ENCODE data around the gene HOXB4. TPM values are rescaled to one million over a fixed set of nuclear protein-coding genes. Genes with fewer than 3 reads are reported as not detected.

The HOXB4 gene
- total and polyA plus RNA-seq, 10 of the 15 experiments (the other 5 are each of a cell fraction or from before 2014, with no cell fraction given): 0.35 to 5.8 (median 3.0) TPM

GRCh38 chr17:48570325-48571023 lies 7.7 kb downstream of the HOXB4 start (continued):
- TF ChIP-seq, protein P1, sequence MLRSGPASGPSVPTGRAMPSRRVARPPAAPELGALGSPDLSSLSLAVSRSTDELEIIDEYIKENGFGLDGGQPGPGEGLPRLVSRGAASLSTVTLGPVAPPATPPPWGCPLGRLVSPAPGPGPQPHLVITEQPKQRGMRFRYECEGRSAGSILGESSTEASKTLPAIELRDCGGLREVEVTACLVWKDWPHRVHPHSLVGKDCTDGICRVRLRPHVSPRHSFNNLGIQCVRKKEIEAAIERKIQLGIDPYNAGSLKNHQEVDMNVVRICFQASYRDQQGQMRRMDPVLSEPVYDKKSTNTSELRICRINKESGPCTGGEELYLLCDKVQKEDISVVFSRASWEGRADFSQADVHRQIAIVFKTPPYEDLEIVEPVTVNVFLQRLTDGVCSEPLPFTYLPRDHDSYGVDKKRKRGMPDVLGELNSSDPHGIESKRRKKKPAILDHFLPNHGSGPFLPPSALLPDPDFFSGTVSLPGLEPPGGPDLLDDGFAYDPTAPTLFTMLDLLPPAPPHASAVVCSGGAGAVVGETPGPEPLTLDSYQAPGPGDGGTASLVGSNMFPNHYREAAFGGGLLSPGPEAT (IDR thresholded peaks at IDR 0.05; ENCODE audit: low read depth): no peak
- no peak for TF ChIP-seq ASH2L (IDR thresholded peaks at IDR 0.05; ENCODE audit: borderline replicate concordance, low read depth)
- no peak for TF ChIP-seq PBX3 (IDR thresholded peaks at IDR 0.05; ENCODE audit: insufficient replicate concordance, low read depth, low read length)
- TF ChIP-seq FOS (IDR thresholded peaks at IDR 0.05; ENCODE audit: borderline replicate concordance, extremely low read depth, insufficient read length): no peak
- no peak for TF ChIP-seq KAT2A (conservative IDR thresholded peaks at IDR 0.05; ENCODE audit: control insufficient read depth, low read depth, low read length)

- Histone ChIP-seq H3K27me3 (replicated peaks in 1 of 2; ENCODE audit: control insufficient read depth in 2 of 2, insufficient read depth in 2 of 2, low read length in 1 of 2) (no peaks in the 10 kb centered on the region), H3K79me2 (ENCODE audit: control insufficient read depth, insufficient read depth, low read length) (no peaks in the 10 kb centered on the region), H3K9me3 (replicated peaks; ENCODE audit: control insufficient read depth, insufficient read depth, low read length) (no peaks in the 10 kb centered on the region), H3K4me2 (ENCODE audit: control insufficient read depth, insufficient read depth) (no peak overlapping the region), H3K27ac (ENCODE audit: control insufficient read depth, insufficient read depth) (no peak overlapping the region), H3K4me3 (no peak overlapping the region), H3K36me3 (ENCODE audit: control insufficient read depth in 2 of 2, insufficient read depth in 2 of 2, low read length in 1 of 2) (no peaks in the 10 kb centered on the region; a peak in 1 of 4 replicates), H3K9ac (ENCODE audit: control insufficient read depth, insufficient read depth, low read length) (no peak overlapping the region), H4K20me1 (ENCODE audit: control insufficient read depth, insufficient read depth) (no peaks in the 10 kb centered on the region), H2AFZ (ENCODE audit: control insufficient read depth, low read depth, low read length) (no peak overlapping the region), H3K4me1 (ENCODE audit: control insufficient read depth, insufficient read depth, low read length) (no peaks in the 10 kb centered on the region)
- RAD21 ChIA-PET (ENCODE audit: unreplicated experiment): no interaction called here
- ATAC-seq: no peak
- no TSS peak for BruUV-seq (replicated peaks)
- CTCF ChIA-PET: interaction anchor here (0.6 to 1.5 kb wide), 4 partner anchors 47 to 475 kb away, joined by 3 read pairs; no protein-coding TSS in a partner anchor
- intact Hi-C loops (cut with micrococcal nuclease; ENCODE audit: unreplicated experiment): no loop called here
- in situ Hi-C loops (cut with MboI): no loop called here
- WGBS (ENCODE audit: insufficient coverage, insufficient replicate concordance, low lambda C conversion rate, missing lambda C conversion rate): 72% methylated on average over 6 of the region's 6 CpGs
- no peak for DNase-seq (ENCODE audit: low read depth, low spot score)
- no peak for FAIRE-seq
- SMC1A ChIA-PET (ENCODE audit: uncharacterized antibody, unreplicated experiment): interaction anchor here (0.6 to 2.0 kb wide), 2 partner anchors 77 to 167 kb away, joined by 5 to 7 read pairs; no protein-coding TSS in a partner anchor
- POLR2A ChIA-PET: no interaction called here
- TF ChIP-seq HCFC1 (IDR thresholded peaks at IDR 0.05; ENCODE audit: low read length): no peak
- TF ChIP-seq TARDBP (IDR thresholded peaks at IDR 0.05; ENCODE audit: borderline replicate concordance): no peak
- no peak for TF ChIP-seq MEF2A (IDR thresholded peaks at IDR 0.05; ENCODE audit: insufficient read depth, low read depth, low read length)
- TF ChIP-seq ZNF274 (IDR thresholded peaks at IDR 0.05; ENCODE audit: insufficient read depth, insufficient read length): no peak
- TF ChIP-seq ZNF217 (IDR thresholded peaks at IDR 0.05): no peak
- TF ChIP-seq PAX8 (IDR thresholded peaks at IDR 0.05): no peak
- no peak for TF ChIP-seq IRF5 (IDR thresholded peaks at IDR 0.05; ENCODE audit: borderline replicate concordance)
- TF ChIP-seq REST (IDR thresholded peaks at IDR 0.05; ENCODE audit: low read depth, low read length): no peak
- no peak for TF ChIP-seq ZNF207 (IDR thresholded peaks at IDR 0.05; ENCODE audit: borderline replicate concordance)
Measured at GRCh38 chr17:48569674-48570324, 8.4 kb downstream of the HOXB4 start.

Data from GM12878 (cell line).